ENCODE measurements around the gene SH3RF3.

DNA sequence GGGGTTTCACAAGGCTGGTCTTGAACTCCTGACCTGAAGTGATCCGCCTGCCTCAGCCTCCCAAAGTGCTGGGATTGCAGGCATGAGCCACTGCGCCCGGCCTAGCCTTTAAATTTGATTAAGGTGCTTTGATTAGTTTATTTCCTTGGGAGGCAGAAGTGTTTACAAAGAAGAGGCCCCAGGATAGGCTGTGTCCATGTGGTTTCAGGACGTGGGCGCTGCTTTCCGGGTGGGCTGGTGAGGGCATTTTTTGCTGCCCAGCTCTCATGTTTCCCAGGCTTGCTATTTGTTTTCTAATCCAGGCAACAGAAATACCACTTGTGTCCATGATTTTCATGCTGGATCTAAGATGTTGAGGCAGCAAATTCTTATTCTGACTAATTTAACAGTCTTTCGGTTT, 124.2 kb downstream of the SH3RF3 start:
- TF ChIP-seq CTCF (IDR thresholded peaks at IDR 0.05) (no peak), POLR2AphosphoS5 (IDR thresholded peaks at IDR 0.05; ENCODE audit: low read depth, low read length) (no peak), TCF7L2 (IDR thresholded peaks at IDR 0.05; ENCODE audit: low read depth, low read length) (no peak), SIN3A (IDR thresholded peaks at IDR 0.05; ENCODE audit: borderline replicate concordance, insufficient read depth, low read depth, low read length) (no peak)
- TF ChIP-seq, protein P1, sequence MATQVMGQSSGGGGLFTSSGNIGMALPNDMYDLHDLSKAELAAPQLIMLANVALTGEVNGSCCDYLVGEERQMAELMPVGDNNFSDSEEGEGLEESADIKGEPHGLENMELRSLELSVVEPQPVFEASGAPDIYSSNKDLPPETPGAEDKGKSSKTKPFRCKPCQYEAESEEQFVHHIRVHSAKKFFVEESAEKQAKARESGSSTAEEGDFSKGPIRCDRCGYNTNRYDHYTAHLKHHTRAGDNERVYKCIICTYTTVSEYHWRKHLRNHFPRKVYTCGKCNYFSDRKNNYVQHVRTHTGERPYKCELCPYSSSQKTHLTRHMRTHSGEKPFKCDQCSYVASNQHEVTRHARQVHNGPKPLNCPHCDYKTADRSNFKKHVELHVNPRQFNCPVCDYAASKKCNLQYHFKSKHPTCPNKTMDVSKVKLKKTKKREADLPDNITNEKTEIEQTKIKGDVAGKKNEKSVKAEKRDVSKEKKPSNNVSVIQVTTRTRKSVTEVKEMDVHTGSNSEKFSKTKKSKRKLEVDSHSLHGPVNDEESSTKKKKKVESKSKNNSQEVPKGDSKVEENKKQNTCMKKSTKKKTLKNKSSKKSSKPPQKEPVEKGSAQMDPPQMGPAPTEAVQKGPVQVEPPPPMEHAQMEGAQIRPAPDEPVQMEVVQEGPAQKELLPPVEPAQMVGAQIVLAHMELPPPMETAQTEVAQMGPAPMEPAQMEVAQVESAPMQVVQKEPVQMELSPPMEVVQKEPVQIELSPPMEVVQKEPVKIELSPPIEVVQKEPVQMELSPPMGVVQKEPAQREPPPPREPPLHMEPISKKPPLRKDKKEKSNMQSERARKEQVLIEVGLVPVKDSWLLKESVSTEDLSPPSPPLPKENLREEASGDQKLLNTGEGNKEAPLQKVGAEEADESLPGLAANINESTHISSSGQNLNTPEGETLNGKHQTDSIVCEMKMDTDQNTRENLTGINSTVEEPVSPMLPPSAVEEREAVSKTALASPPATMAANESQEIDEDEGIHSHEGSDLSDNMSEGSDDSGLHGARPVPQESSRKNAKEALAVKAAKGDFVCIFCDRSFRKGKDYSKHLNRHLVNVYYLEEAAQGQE (IDR thresholded peaks at IDR 0.05; ENCODE audit: insufficient read depth in 1 of 2, low read depth in 2 of 2, low read length in 1 of 2), result no peak

Measured in Panc1 (cell line).